ENCODE measurements around the gene OSBPL10. TPM values are rescaled to one million over a fixed set of nuclear protein-coding genes. Genes with fewer than 3 reads are reported as not detected.

OSBPL10 gene
- polyA plus RNA-seq, 2 of the 4 experiments (the other 2 are of a cell fraction): 9.2 to 17.0 TPM

GRCh38 chr3:31815006-31815405, 166.1 kb downstream of the OSBPL10 start:
- Histone ChIP-seq H3K4me3 (no peak overlapping the region), H3K9me3 (no peaks in the 10 kb centered on the region), H3K27ac (no peak overlapping the region), H3K4me2 (no peak overlapping the region), H3K4me1 (no peaks in the 10 kb centered on the region)
- CTCF ChIA-PET: no interaction called here
- DNase-seq (ENCODE audit: low read depth in 1 of 2, low spot score in 1 of 2) (no peak), ATAC-seq (no peak), FAIRE-seq (no peak)
- POLR2A ChIA-PET: no interaction called here
- no peak for TF ChIP-seq NFE2L2 (conservative IDR thresholded peaks at IDR 0.05; ENCODE audit: low read length)
- 78% methylated on average over 4 of the region's 6 CpGs for WGBS (ENCODE audit: missing lambda C conversion rate)

DNA sequence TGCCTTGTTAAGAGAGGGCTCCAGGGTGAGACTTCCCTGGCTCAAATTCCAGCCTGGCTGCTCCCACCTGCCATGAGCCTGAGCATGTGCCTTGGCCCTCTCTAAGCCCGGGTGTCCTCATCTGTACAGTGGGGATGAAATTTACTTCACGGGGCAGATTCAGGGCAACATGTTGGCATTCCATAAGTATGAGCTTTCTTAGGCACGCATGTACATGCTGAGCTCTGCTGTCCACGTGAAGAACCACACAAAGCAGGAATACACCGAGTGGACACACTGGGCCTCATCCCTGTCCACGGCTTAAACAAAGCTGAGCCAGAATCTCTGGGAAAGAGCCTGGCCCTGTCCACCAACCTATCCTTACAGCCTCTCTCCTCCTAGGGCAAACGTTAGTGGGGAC, 167.4 kb downstream of the OSBPL10 start:
- TF ChIP-seq JUN (IDR thresholded peaks at IDR 0.05) (no peak), HEYL (CRISPR knock-in tag; IDR thresholded peaks at IDR 0.05) (no peak), NR3C1 (IDR thresholded peaks at IDR 0.05) (no peak), CBX8 (IDR thresholded peaks at IDR 0.05) (no peak), MAX (IDR thresholded peaks at IDR 0.05) (no peak), RCOR1 (IDR thresholded peaks at IDR 0.05; ENCODE audit: low read depth, low read length) (no peak), EHMT2 (IDR thresholded peaks at IDR 0.05; ENCODE audit: low read depth) (no peak), RNF2 (IDR thresholded peaks at IDR 0.05; ENCODE audit: borderline replicate concordance, low read depth) (no peak), EHF (CRISPR knock-in tag; IDR thresholded peaks at IDR 0.05) (no peak), SREBF2 (IDR thresholded peaks at IDR 0.05) (no peak), CEBPB (IDR thresholded peaks at IDR 0.05) (no peak), ATOH8 (CRISPR knock-in tag; IDR thresholded peaks at IDR 0.05; ENCODE audit: low read depth) (no peak)
- TF ChIP-seq, protein P1, sequence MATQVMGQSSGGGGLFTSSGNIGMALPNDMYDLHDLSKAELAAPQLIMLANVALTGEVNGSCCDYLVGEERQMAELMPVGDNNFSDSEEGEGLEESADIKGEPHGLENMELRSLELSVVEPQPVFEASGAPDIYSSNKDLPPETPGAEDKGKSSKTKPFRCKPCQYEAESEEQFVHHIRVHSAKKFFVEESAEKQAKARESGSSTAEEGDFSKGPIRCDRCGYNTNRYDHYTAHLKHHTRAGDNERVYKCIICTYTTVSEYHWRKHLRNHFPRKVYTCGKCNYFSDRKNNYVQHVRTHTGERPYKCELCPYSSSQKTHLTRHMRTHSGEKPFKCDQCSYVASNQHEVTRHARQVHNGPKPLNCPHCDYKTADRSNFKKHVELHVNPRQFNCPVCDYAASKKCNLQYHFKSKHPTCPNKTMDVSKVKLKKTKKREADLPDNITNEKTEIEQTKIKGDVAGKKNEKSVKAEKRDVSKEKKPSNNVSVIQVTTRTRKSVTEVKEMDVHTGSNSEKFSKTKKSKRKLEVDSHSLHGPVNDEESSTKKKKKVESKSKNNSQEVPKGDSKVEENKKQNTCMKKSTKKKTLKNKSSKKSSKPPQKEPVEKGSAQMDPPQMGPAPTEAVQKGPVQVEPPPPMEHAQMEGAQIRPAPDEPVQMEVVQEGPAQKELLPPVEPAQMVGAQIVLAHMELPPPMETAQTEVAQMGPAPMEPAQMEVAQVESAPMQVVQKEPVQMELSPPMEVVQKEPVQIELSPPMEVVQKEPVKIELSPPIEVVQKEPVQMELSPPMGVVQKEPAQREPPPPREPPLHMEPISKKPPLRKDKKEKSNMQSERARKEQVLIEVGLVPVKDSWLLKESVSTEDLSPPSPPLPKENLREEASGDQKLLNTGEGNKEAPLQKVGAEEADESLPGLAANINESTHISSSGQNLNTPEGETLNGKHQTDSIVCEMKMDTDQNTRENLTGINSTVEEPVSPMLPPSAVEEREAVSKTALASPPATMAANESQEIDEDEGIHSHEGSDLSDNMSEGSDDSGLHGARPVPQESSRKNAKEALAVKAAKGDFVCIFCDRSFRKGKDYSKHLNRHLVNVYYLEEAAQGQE (IDR thresholded peaks at IDR 0.05): no peak
- FAIRE-seq (no peak), ATAC-seq (no peak), DNase-seq (ENCODE audit: low read depth in 1 of 2, low spot score in 1 of 2) (no peak)
- H3K9me3 ChIP-seq: no peaks in the 10 kb centered on the region
- CTCF ChIA-PET: no interaction called here
- H3K4me2 ChIP-seq: no peak overlapping the region
- POLR2A ChIA-PET: no interaction called here
- no peaks in the 10 kb centered on the region for H3K4me1 ChIP-seq
- no peak overlapping the region for H3K27ac ChIP-seq
- 79% methylated on average over 7 of the region's 7 CpGs for WGBS (ENCODE audit: missing lambda C conversion rate)
- no peak overlapping the region for H3K4me3 ChIP-seq

GRCh38 chr3:31813197-31813596, 167.9 kb downstream of the OSBPL10 start:
- H3K4me2 ChIP-seq: no peak overlapping the region
- H3K4me3 ChIP-seq: no peak overlapping the region
- DNase-seq (ENCODE audit: low read depth in 1 of 2, low spot score in 1 of 2) (no peak), ATAC-seq (no peak), FAIRE-seq (no peak)
- TF ChIP-seq CEBPB (IDR thresholded peaks at IDR 0.05): no peak
- TF ChIP-seq, protein P1 (IDR thresholded peaks at IDR 0.05): no peak
- no peak for TF ChIP-seq CBX2 (IDR thresholded peaks at IDR 0.05; ENCODE audit: borderline replicate concordance, low read depth)
- TF ChIP-seq ZC3H11A (IDR thresholded peaks at IDR 0.05): no peak
- TF ChIP-seq POLR2AphosphoS2 (conservative IDR thresholded peaks at IDR 0.05; ENCODE audit: low read length): no peak
- TF ChIP-seq CHD4 (IDR thresholded peaks at IDR 0.05; ENCODE audit: borderline replicate concordance): no peak
- TF ChIP-seq, protein P2, sequence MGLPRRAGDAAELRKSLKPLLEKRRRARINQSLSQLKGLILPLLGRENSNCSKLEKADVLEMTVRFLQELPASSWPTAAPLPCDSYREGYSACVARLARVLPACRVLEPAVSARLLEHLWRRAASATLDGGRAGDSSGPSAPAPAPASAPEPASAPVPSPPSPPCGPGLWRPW (IDR thresholded peaks at IDR 0.05): no peak
- TF ChIP-seq RFX5 (IDR thresholded peaks at IDR 0.05): no peak
- TF ChIP-seq TP53 (CRISPR knock-in tag; IDR thresholded peaks at IDR 0.05): no peak
- TF ChIP-seq GATA3 (IDR thresholded peaks at IDR 0.05; ENCODE audit: borderline replicate concordance): no peak
- TF ChIP-seq FOSL2 (IDR thresholded peaks at IDR 0.05): no peak
- no peak for TF ChIP-seq FOSL2 (CRISPR knock-in tag; IDR thresholded peaks at IDR 0.05)
- TF ChIP-seq RARB (CRISPR knock-in tag; IDR thresholded peaks at IDR 0.05): no peak
- TF ChIP-seq HDAC2 (IDR thresholded peaks at IDR 0.05): no peak
- ChIA-PET CTCF (no interaction called here), POLR2A (no interaction called here)
- H3K9me3 ChIP-seq: no peaks in the 10 kb centered on the region
- H3K4me1 ChIP-seq: no peaks in the 10 kb centered on the region
- no peak overlapping the region for H3K27ac ChIP-seq

Measured in A549 (cell line).